HG03571 (cell line): ENCODE data around the gene VAV2.

Experiments
- ATAC-seq: cut with Tn5 transposase; IDR thresholded peaks from one replicate; pipeline ENCODE4 v1.9.1; 2021; ENCODE audit not compliant: unreplicated experiment

VAV2 gene

GRCh38 chr9:134027561-134027960 lies 35.4 kb upstream of the VAV2 start:
- no peak for ATAC-seq

GRCh38 chr9:134026981-134027380 lies 34.9 kb upstream of the VAV2 start:
- ATAC-seq: no peak

- ATAC-seq: no peak
These were observed 34.5 kb upstream of the VAV2 start for GRCh38 chr9:134026581-134026980.

- ATAC-seq: peak; percentile 31
These were observed 33.8 kb upstream of the VAV2 start for GRCh38 chr9:134025606-134026541.

GRCh38 chr9:134024828-134025605 lies 32.9 kb upstream of the VAV2 start, which contains the start of gene BRD3OS:
Gene BRD3OS, plus strand, starts transcription at chr9:134025481. Its CDS starts 1,267 bp downstream, at chr9:134026748.
- ATAC-seq: peak; percentile 85

- no peak for ATAC-seq
These were observed 32.2 kb upstream of the VAV2 start for GRCh38 chr9:134024214-134024792.

- ATAC-seq: no peak
These were observed 22.8 kb upstream of the VAV2 start for GRCh38 chr9:134014946-134015345.

GRCh38 chr9:134011401-134011800 lies 19.3 kb upstream of the VAV2 start:
- ATAC-seq: no peak

GRCh38 chr9:134010310-134011173 lies 18.4 kb upstream of the VAV2 start:
- ATAC-seq: no peak

GRCh38 chr9:134007571-134007970 lies 15.4 kb upstream of the VAV2 start:
- ATAC-seq: no peak

GRCh38 chr9:134007150-134007549 lies 15.0 kb upstream of the VAV2 start:
- ATAC-seq: no peak

GRCh38 chr9:134005381-134005780 lies 13.3 kb upstream of the VAV2 start:
- ATAC-seq: no peak

- no peak for ATAC-seq
These were observed 12.8 kb upstream of the VAV2 start for GRCh38 chr9:134004881-134005280.

GRCh38 chr9:134004131-134004873 lies 12.2 kb upstream of the VAV2 start:
- ATAC-seq: no peak

- ATAC-seq: no peak
These were observed 11.1 kb upstream of the VAV2 start for GRCh38 chr9:134003237-134003636.

GRCh38 chr9:134002796-134003195 lies 10.7 kb upstream of the VAV2 start:
- no peak for ATAC-seq

GRCh38 chr9:133999851-134000265 lies 7.7 kb upstream of the VAV2 start:
- no peak for ATAC-seq

GRCh38 chr9:133998915-133999595 lies 6.9 kb upstream of the VAV2 start:
- ATAC-seq: no peak

- no peak for ATAC-seq
These were observed 5.5 kb upstream of the VAV2 start for GRCh38 chr9:133997584-133997983.
